GM18907 (cell line): ENCODE measurements around the gene GADD45G.

Source experiments
- ATAC-seq: cut with Tn5 transposase; IDR thresholded peaks from one replicate; pipeline ENCODE4 v1.9.1; 2021; ENCODE audit warnings: mild to moderate bottlenecking, moderate library complexity; ENCODE audit not compliant: unreplicated experiment

Gene GADD45G

GRCh38 chr9:89648247-89649000 is 43.6 kb downstream of the GADD45G start:
- no peak for ATAC-seq

GRCh38 chr9:89649039-89649691 is 44.4 kb downstream of the GADD45G start:
- no peak for ATAC-seq

- ATAC-seq, result no peak
These were observed 49.3 kb downstream of the GADD45G start for GRCh38 chr9:89654025-89654662.

- ATAC-seq, result no peak
These were observed 50.5 kb downstream of the GADD45G start for GRCh38 chr9:89655056-89655989.
